K562 (cell line): ENCODE measurements around the gene FOLR2. TPM values are rescaled to one million over a fixed set of nuclear protein-coding genes. Genes with fewer than 3 reads are reported as not detected.

Experiments
- ARID1B ChIP-seq: fragments of 450-650 bp; IDR thresholded peaks from 2 replicates; pipeline ENCODE4 v1.6.1; 2016; ENCODE audit warnings: antibody characterized with exemption, mild to moderate bottlenecking, inconsistent platforms
- COPS2 ChIP-seq: fragments of 450-650 bp; conservative IDR thresholded peaks from 2 replicates; pipeline ENCODE4 v1.6.1; 2016; ENCODE audit warnings: mild to moderate bottlenecking, moderate library complexity
- KAT2B ChIP-seq: IDR thresholded peaks from one replicate; pipeline ENCODE4 v1.6.1; 2012; ENCODE audit warnings: low read depth, mild to moderate bottlenecking, control low read depth, inconsistent platforms, low read length, moderate library complexity
- KDM4B ChIP-seq, 2 experiments: fragments of 450-650 bp in 1 of 2; sonication (generic) in 1 of 2; IDR thresholded peaks; 2 replicates each; pipeline ENCODE4 v1.6.1; 2016 to 2017; ENCODE audit warnings: borderline replicate concordance in 2 of 2, antibody characterized with exemption in 1 of 2, low read depth in 1 of 2, mild to moderate bottlenecking in 1 of 2
- KLF10 ChIP-seq: fragments of 250-450 bp; sonication (Bioruptor Pico); IDR thresholded peaks from 2 replicates; pipeline ENCODE4 v1.6.1; 2021; ENCODE audit warnings: matching md5 sums
- KLF6 ChIP-seq: fragments of 250-450 bp; sonication (Bioruptor Pico); IDR thresholded peaks from 2 replicates; pipeline ENCODE4 v1.4.0; 2020; ENCODE audit warnings: mild to moderate bottlenecking, moderate library complexity, borderline replicate concordance
- NRF1 ChIP-seq, 2 experiments: fragments of 450-650 bp; IDR thresholded peaks in 1 of 2; conservative IDR thresholded peaks in 1 of 2; 2 replicates each; pipeline ENCODE4 v1.6.1; 2014; ENCODE audit warnings: mild to moderate bottlenecking in 2 of 2
- PURB ChIP-seq: sonication (generic); formaldehyde crosslinking; IDR thresholded peaks from 2 replicates; pipeline ENCODE4 v1.9.0; 2021; ENCODE audit warnings: low read depth, mild to moderate bottlenecking, missing genetic modification reagents
- PYGO2 ChIP-seq: fragments of 450-650 bp; IDR thresholded peaks from 2 replicates; pipeline ENCODE4 v1.6.1; 2016; ENCODE audit warnings: mild to moderate bottlenecking, missing genetic modification characterization, moderate library complexity, missing compliant biosample characterization
- RNF219 ChIP-seq: fragments of 250-450 bp; sonication (Bioruptor Pico); IDR thresholded peaks from 2 replicates; pipeline ENCODE4 v1.5.0; 2022; ENCODE audit warnings: mild to moderate bottlenecking
- SNAPC5 ChIP-seq: fragments of 250-450 bp; sonication (Bioruptor Pico); IDR thresholded peaks from 2 replicates; pipeline ENCODE4 v1.8.0; 2021; ENCODE audit warnings: moderate library complexity, mild to moderate bottlenecking, inconsistent platforms
- ZBTB17 ChIP-seq: fragments of 450-650 bp; formaldehyde crosslinking; IDR thresholded peaks from 2 replicates; pipeline ENCODE4 v1.4.0; 2020; ENCODE audit warnings: mild to moderate bottlenecking
- ZNF318 ChIP-seq, 2 experiments: fragments of 450-650 bp; IDR thresholded peaks; 2 replicates each; pipeline ENCODE4 v1.6.1; 2016; ENCODE audit warnings: mild to moderate bottlenecking in 2 of 2, borderline replicate concordance in 1 of 2, low read depth in 1 of 2, moderate library complexity in 1 of 2
- polyA plus RNA-seq, 8 experiments: library from polyadenylated mRNA; depleted of rRNA in 4 of 8; stranded (reverse) in 5 of 8; unstranded in 3 of 8; fragments of >200 nt; fragmentation: Nextera tagmentation in 2 of 8; fragmentation: Illumina TruSeq in 1 of 8; extraction: Ambion mirVana in 2 of 8; extraction: Trizol in 1 of 8; gene quantifications; 2 replicates each; pipeline versions ENCODE4 v1.2.1 to v1.2.3, GENCODE V29; 2011 to 2014; ENCODE audit warnings: inconsistent platforms in 1 of 8, missing spikeins in 1 of 8
- total RNA-seq, 7 experiments: library from RNA; depleted of rRNA in 6 of 7; stranded (reverse); fragments of >200 nt in 6 of 7; fragmentation: Illumina TruSeq in 2 of 7; extraction: Trizol in 2 of 7; gene quantifications; 2 replicates each; pipeline versions ENCODE4 v1.2.1 to v1.2.3, GENCODE V29; 2011 to 2021; ENCODE audit warnings: low replicate concordance in 1 of 7

Gene FOLR2
- total and polyA plus RNA-seq, 9 of the 15 experiments (the other 6 are each of a cell fraction or from before 2014, with no cell fraction given), result 0.27 TPM; not detected in 8

GRCh38 chr11:72247584-72247983, 31.0 kb downstream of the FOLR2 start (continued):
- no peak for TF ChIP-seq ZNF318 (IDR thresholded peaks at IDR 0.05; ENCODE audit: borderline replicate concordance in 1 of 2, low read depth in 1 of 2)
- no peak for TF ChIP-seq NRF1 (conservative IDR thresholded peaks at IDR 0.05 in 1 of 2, IDR thresholded peaks at IDR 0.05 in 1 of 2)
- no peak for TF ChIP-seq KDM4B (IDR thresholded peaks at IDR 0.05; ENCODE audit: borderline replicate concordance in 2 of 2, low read depth in 1 of 2)
- no peak for TF ChIP-seq RNF219
- no peak for TF ChIP-seq KLF10 (CRISPR knock-in tag)
- TF ChIP-seq COPS2, result no peak
- TF ChIP-seq SNAPC5, result no peak
- TF ChIP-seq KAT2B, result no peak
- no peak for TF ChIP-seq ARID1B
- no peak for TF ChIP-seq PURB (CRISPR knock-in tag)
- no peak for TF ChIP-seq KLF6 (CRISPR knock-in tag)
- TF ChIP-seq PYGO2 (tag), result no peak
- no peak for TF ChIP-seq ZBTB17
